Sciatic nerve (tissue), 2 donors: ENCODE results near the gene NFAT5. TPM values are rescaled to one million over a fixed set of nuclear protein-coding genes. Genes with fewer than 3 reads are reported as not detected.
"Not testable (repeated sequence)": the region's sequence is repeated elsewhere in the genome, so short reads cannot be mapped to it uniquely, and the experiment has no call there.

ENCODE experiments used
- ATAC-seq: fragments of 200-7000 bp; cut with Tn5 transposase; one replicate; pipeline ENCODE4 v1.9.1; 2020; ENCODE audit warnings: mild to moderate bottlenecking, moderate library complexity
- DNase-seq: peaks from one replicate; pipeline ENCODE4 v3.0.0-alpha.2; 2020; ENCODE audit warnings: low spot score
- intact Hi-C: fragments of 100-400 bp; cut with DNase I; formaldehyde crosslinking; loops from one replicate; pipeline ENCODE4 v1.14.2; 2022
- total RNA-seq: library from RNA; stranded (reverse); fragmentation: NEBNext Ultra II Directional; extraction: Animal tissue kit (Norgen Biotek cat#: 25700); gene quantifications from one replicate; pipeline ENCODE4 v1.2.1, GENCODE V29; 2021
- donor health status: DM: no; HTN: no; CAD: no.
- donor health status: DM: no; HTN: no; CAD: no.

Gene NFAT5
- total RNA-seq, 1 donor from 2014 or later: 87.0 TPM

GRCh38 chr16:69620573-69620972, 54.8 kb downstream of the NFAT5 start:
- ATAC-seq: peak; percentile 66

GRCh38 chr16:69621225-69621624, 55.5 kb downstream of the NFAT5 start:
- intact Hi-C loops: no loop called here
- ATAC-seq: no peak
- no peak for DNase-seq

More at GRCh38 chr16:69620573-69620972, 54.8 kb downstream of the NFAT5 start:
- intact Hi-C loops: no loop called here
- no peak for DNase-seq

DNA sequence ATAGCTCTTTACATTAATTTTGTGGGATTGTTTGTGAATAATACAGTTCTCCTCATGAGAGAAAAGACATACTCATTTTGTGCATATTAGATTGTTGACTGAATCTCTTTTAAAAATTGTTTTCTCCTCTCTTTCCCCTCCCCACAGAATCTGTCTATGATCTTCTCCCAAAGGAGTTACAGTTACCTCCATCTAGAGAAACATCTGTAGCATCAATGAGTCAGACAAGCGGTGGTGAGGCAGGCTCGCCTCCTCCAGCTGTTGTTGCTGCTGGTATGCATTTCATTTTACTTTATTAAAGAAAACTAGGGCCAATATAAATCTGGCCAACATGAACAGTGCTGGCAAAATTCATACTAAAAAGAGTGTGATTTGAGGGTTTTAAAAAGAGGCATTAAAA, 60.5 kb downstream of the NFAT5 start:
- no peak for ATAC-seq
- intact Hi-C loops: no loop called here
- no peak for DNase-seq

DNA sequence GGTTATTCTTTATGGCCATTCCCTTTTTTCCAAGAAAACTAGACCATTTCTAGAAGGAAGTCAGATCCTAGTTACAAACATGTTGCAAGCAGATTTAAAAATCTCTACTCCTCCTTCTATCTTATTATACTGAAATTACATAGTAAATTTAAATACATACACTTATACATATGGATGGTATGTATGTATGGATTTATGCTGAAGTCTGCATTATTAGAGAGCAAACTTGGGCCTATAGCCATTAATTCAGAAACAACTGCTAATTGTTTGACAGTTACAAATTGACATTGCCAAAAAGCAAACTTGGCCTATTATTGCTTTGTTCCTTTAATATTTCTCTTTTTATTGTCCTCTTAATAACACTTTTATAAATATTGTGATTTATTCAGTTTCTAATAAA, 67.1 kb downstream of the NFAT5 start:
- intact Hi-C loops: no loop called here
- DNase-seq (no peak), ATAC-seq (no peak)

DNA sequence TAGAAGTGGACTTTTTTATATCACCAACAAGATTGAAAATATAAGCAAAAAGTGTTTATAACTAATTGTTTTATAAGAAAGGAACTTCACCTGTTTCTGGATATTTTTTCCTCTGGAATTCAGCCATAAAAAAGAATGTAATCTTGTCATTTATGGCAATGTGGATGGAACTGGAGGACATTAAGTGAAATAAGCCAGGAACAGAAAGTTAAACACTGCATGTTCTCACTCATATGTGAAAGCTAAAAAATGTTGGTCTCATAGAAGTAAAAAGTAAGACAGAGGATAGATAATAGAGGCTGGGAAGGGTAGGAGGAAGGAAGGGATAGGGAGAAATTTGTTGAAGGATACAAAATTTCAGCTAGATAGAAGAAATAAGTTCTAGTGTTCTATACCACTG, 67.6 kb downstream of the NFAT5 start:
- ATAC-seq (no peak), DNase-seq (no peak)
- intact Hi-C loops: no loop called here

- intact Hi-C loops, ATAC-seq, DNase-seq: not testable (repeated sequence)
Measured at GRCh38 chr16:69636563-69637146, 70.9 kb downstream of the NFAT5 start.

GRCh38 chr16:69637206-69637865, 71.6 kb downstream of the NFAT5 start:
- ATAC-seq, DNase-seq, intact Hi-C loops: not testable (repeated sequence)

- intact Hi-C loops, ATAC-seq, DNase-seq: not testable (repeated sequence)
Measured at GRCh38 chr16:69643997-69644396, 78.2 kb downstream of the NFAT5 start.

GRCh38 chr16:69644790-69645189, 79.0 kb downstream of the NFAT5 start:
- no peak for ATAC-seq
- intact Hi-C loops: no loop called here
- DNase-seq: no peak

DNA sequence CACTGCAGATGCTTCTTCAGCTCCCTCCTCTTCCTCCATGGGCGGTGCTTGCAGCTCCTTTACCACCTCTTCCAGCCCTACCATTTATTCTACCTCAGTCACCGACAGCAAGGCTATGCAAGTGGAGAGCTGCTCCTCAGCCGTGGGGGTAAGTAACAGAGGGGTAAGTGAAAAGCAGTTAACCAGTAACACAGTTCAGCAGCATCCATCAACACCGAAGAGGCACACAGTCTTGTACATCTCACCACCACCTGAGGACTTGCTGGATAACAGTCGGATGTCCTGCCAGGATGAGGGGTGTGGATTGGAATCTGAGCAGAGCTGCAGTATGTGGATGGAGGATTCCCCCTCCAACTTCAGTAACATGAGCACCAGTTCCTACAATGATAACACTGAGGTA, 81.3 kb downstream of the NFAT5 start:
- intact Hi-C loops: no loop called here
- no peak for DNase-seq
- ATAC-seq: no peak

GRCh38 chr16:69651217-69651616, 85.5 kb downstream of the NFAT5 start:
- no peak for DNase-seq
- intact Hi-C loops: no loop called here

DNA sequence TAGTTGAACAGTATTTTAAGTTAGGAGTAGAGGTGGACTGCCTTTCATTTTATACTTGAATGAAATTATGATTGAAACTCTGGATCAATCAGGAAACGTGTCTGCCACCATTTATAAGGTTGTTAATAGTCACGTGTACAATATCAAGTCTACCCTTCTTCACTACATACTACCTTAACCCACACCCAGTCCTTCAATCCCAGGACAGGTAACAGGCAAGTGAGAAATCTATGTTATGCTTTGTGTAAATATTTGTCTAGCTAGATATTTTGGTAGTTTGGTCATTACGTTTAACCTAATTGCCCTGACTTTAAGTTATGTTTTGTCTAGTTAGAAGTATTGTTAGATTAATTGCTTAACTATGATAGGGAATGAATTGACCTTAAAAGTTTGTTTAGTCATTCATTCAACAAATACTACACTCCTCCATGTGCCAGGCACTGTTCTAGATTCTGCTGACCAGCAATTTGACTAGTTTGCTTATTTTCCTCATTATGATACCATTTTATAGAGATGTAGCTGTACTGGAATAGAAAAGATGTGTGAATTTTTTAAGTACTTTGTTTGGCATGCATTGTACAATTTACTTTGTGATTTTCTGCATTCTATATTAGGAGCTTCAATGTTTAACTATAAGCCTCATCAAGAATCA, 88.6 kb downstream of the NFAT5 start:
- intact Hi-C loops: no loop called here
- DNase-seq: no peak
- ATAC-seq: no peak

More at GRCh38 chr16:69651217-69651616, 85.5 kb downstream of the NFAT5 start:
- ATAC-seq: no peak

GRCh38 chr16:69660166-69660565, 94.4 kb downstream of the NFAT5 start:
- no peak for ATAC-seq
- intact Hi-C loops: no loop called here
- DNase-seq: no peak

DNA sequence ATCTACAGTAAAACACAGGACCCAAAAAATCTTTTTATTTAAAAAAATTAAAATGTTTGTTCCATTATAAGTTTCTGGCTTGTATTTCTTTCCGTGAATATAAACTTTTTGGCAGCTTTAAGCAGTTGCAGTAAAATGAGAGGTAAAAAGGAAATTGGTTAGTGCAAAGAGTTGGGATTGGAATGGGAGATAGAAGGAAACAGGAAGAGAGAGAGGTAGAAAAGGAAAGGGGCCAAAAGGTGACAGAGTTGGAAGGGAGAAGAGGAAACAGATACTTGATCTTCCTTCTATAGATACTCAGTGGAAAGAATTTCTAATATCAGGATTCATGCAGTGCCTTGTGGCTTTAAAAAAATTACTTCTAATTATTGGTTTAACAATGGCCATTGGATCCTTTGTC, 97.1 kb downstream of the NFAT5 start:
- ATAC-seq (no peak), DNase-seq (no peak)
- intact Hi-C loops: no loop called here

DNA sequence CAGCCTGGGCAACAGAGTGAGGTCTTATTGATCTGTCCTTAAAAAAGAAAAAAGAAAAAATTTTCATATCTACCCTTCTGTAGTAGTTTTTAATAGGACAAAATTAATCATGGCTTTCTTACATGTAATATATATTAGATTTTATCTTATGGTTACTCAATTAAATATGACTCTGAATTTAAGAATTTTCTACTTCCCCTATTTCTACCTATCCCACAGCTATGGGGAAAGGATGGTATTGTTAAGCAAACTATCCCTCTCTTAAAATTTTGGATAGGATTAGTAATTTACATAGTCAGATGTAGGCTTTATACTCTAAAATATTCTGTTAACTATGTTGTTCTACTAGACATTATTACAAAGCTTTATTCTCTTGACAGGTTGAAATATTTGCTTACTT, 98.1 kb downstream of the NFAT5 start:
- DNase-seq (no peak), ATAC-seq (no peak)
- intact Hi-C loops: no loop called here

- DNase-seq: no peak
- intact Hi-C loops: no loop called here
- no peak for ATAC-seq
Measured at GRCh38 chr16:69669577-69669976, 103.8 kb downstream of the NFAT5 start.

GRCh38 chr16:69672315-69672997, 106.7 kb downstream of the NFAT5 start:
- no peak for ATAC-seq
- DNase-seq: no peak
- intact Hi-C loops: no loop called here

- no peak for DNase-seq
- intact Hi-C loops: no loop called here
- ATAC-seq: no peak
Measured at GRCh38 chr16:69672998-69673713, 107.4 kb downstream of the NFAT5 start.

DNA sequence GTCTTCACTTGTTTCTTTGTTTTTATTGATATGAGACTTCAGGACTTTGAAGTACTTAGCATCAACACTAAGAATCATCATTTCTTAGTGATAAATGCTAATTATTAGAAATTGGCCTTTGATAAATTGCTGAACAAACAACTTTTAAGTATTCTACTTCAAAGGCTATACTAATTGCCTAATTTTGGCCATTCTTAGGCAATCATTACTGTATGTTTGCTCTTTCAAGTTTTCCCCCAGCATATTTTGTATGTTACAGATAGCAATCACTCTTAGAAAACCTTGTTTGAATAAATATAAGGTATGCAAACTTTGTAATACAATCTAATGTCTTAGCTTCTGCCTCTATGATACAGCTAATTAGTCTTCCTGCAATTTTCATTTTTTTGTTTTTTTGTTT, 114.6 kb downstream of the NFAT5 start:
- ATAC-seq (no peak), DNase-seq (no peak)
- intact Hi-C loops: no loop called here
